Measurements from ENCODE around the gene MRS2. TPM values are rescaled to one million over a fixed set of nuclear protein-coding genes. Genes with fewer than 3 reads are reported as not detected.

The MRS2 gene
- total RNA-seq, 1 donor from 2014 or later = 43.2 TPM

GRCh38 chr6:24429146-24429545 is 26.4 kb downstream of the MRS2 start:
- DNase-seq (ENCODE audit: extremely low spot score, unreplicated experiment) = no peak
- Mint-ChIP-seq H3K27ac (peak overlapping the region; percentile 30), H3K4me1 (ENCODE audit: unreplicated experiment) (peaks cover 15% of the 10 kb centered on the region), H3K27me3 (no peaks in the 10 kb centered on the region), H3K36me3 (peaks cover 17% of the 10 kb centered on the region), H3K4me3 (no peak overlapping the region), H3K9me3 (no peaks in the 10 kb centered on the region)
- TF ChIP-seq CTCF (conservative IDR thresholded peaks at IDR 0.05) = no peak

- Mint-ChIP-seq H3K27me3 (no peaks in the 10 kb centered on the region), H3K4me1 (ENCODE audit: unreplicated experiment) (peaks cover 15% of the 10 kb centered on the region), H3K4me3 (no peak overlapping the region), H3K9me3 (no peaks in the 10 kb centered on the region), H3K36me3 (peaks cover 8% of the 10 kb centered on the region), H3K27ac (no peak overlapping the region)
- no peak for DNase-seq (ENCODE audit: extremely low spot score, unreplicated experiment)
- no peak for TF ChIP-seq CTCF (conservative IDR thresholded peaks at IDR 0.05)
These were observed 27.4 kb downstream of the MRS2 start for GRCh38 chr6:24430086-24430485.

- no peak for DNase-seq (ENCODE audit: extremely low spot score, unreplicated experiment)
- H3K9me3 Mint-ChIP-seq = no peaks in the 10 kb centered on the region
- no peak overlapping the region for H3K27ac Mint-ChIP-seq
- H3K4me1 Mint-ChIP-seq (ENCODE audit: unreplicated experiment) = peaks cover 15% of the 10 kb centered on the region
- no peaks in the 10 kb centered on the region for H3K27me3 Mint-ChIP-seq
- H3K36me3 Mint-ChIP-seq = peaks cover 8% of the 10 kb centered on the region
- peak; percentile 81 for TF ChIP-seq CTCF (conservative IDR thresholded peaks at IDR 0.05)
- H3K4me3 Mint-ChIP-seq = no peak overlapping the region
These were observed 28.3 kb downstream of the MRS2 start for GRCh38 chr6:24431045-24431451.

GRCh38 chr6:24432611-24433010 is 29.9 kb downstream of the MRS2 start:
- Mint-ChIP-seq H3K36me3 (peaks cover 8% of the 10 kb centered on the region), H3K4me3 (no peak overlapping the region), H3K4me1 (ENCODE audit: unreplicated experiment) (peaks cover 9% of the 10 kb centered on the region), H3K27me3 (no peaks in the 10 kb centered on the region), H3K27ac (no peak overlapping the region), H3K9me3 (no peaks in the 10 kb centered on the region)
- DNase-seq (ENCODE audit: extremely low spot score, unreplicated experiment) = no peak
- no peak for TF ChIP-seq CTCF (conservative IDR thresholded peaks at IDR 0.05)

GRCh38 chr6:24436979-24437378 is 34.2 kb downstream of the MRS2 start:
- Mint-ChIP-seq H3K4me1 (ENCODE audit: unreplicated experiment) (no peaks in the 10 kb centered on the region), H3K4me3 (no peak overlapping the region), H3K9me3 (no peaks in the 10 kb centered on the region), H3K27me3 (no peaks in the 10 kb centered on the region), H3K36me3 (peaks cover 5% of the 10 kb centered on the region), H3K27ac (no peak overlapping the region)
- DNase-seq (ENCODE audit: extremely low spot score, unreplicated experiment) = no peak
- TF ChIP-seq CTCF (conservative IDR thresholded peaks at IDR 0.05) = no peak
